ENCODE results near the gene KDM2A.

GRCh38 chr11:67167719-67168118 lies 48.7 kb downstream of the KDM2A start:
- TF ChIP-seq RARB (CRISPR knock-in tag; IDR thresholded peaks at IDR 0.05) (no peak), POLR2A (IDR thresholded peaks at IDR 0.05; ENCODE audit: low read length) (no peak), KDM1A (IDR thresholded peaks at IDR 0.05; ENCODE audit: low read depth) (no peak), CHD2 (IDR thresholded peaks at IDR 0.05; ENCODE audit: low read length, partially characterized antibody) (no peak), CTCF (IDR thresholded peaks at IDR 0.05) (no peak), USF2 (IDR thresholded peaks at IDR 0.05) (no peak), PBX3 (IDR thresholded peaks at IDR 0.05) (no peak), HMGXB4 (CRISPR knock-in tag; IDR thresholded peaks at IDR 0.05; ENCODE audit: borderline replicate concordance) (no peak), RNF2 (IDR thresholded peaks at IDR 0.05; ENCODE audit: borderline replicate concordance, low read depth) (no peak), EP300 (IDR thresholded peaks at IDR 0.05) (no peak), MAX (IDR thresholded peaks at IDR 0.05) (no peak), ZFP36 (IDR thresholded peaks at IDR 0.05; ENCODE audit: borderline replicate concordance, partially characterized antibody) (no peak)
